ENCODE data around the gene RGL3.
"Not testable (repeated sequence)": the region's sequence is repeated elsewhere in the genome, so short reads cannot be mapped to it uniquely, and the experiment has no call there.

RGL3 gene

GRCh38 chr19:11356074-11356397, 63.1 kb downstream of the RGL3 start:
- no peak for DNase-seq

GRCh38 chr19:11355160-11356073, 63.7 kb downstream of the RGL3 start, which contains the start of gene PLPPR2:
PLPPR2 (plus strand) TSS chr19:11355432; CDS start chr19:11357674, 2,242 bp downstream.
- no peak for DNase-seq

- DNase-seq = not testable (repeated sequence)
These were observed 65.0 kb downstream of the RGL3 start for GRCh38 chr19:11354102-11354501.

DNA sequence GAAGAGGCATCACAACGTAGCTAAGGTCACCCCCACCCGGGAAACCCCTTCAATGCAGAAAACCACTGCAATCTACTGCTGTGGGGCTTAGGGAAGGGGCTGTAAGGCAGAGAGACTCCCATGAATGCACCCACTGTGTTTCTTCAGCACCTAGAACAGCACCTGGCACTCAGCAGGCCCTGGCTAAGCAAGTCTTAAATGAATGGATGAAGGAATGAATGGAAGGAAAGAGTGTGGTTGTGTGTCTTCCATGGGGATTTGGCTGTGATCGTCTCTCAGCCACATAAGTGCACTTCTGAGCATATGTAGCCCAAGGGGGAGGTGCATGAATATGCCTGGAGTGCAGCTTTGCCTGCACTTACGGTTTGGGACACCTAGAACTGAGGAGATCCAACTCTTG, 69.9 kb downstream of the RGL3 start:
- DNase-seq = no peak

DNA sequence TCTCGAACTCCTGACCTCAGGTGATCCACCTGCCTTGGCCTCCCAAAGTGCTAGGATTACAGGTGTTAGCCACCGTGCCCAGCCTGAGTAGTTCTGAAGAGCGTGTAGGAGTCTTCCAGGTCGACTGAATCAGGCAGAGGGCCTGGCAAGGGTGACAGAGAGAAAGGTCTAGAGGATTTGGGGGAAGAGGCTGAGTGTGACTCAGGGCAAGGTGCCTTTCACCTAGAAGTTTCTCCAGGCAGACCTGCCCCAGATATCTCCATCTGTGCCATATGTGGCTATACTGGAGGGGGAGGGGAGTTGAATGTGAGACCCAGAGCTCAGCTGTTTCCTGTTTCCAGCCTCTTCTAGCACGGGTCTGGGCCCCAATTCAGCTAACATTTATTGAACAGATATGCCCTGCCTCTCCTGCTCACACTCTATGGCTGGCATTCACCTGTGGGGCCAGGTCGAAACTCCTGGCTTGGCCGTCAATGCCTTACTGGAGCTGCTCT, 71.5 kb downstream of the RGL3 start:
- no peak for DNase-seq

DNA sequence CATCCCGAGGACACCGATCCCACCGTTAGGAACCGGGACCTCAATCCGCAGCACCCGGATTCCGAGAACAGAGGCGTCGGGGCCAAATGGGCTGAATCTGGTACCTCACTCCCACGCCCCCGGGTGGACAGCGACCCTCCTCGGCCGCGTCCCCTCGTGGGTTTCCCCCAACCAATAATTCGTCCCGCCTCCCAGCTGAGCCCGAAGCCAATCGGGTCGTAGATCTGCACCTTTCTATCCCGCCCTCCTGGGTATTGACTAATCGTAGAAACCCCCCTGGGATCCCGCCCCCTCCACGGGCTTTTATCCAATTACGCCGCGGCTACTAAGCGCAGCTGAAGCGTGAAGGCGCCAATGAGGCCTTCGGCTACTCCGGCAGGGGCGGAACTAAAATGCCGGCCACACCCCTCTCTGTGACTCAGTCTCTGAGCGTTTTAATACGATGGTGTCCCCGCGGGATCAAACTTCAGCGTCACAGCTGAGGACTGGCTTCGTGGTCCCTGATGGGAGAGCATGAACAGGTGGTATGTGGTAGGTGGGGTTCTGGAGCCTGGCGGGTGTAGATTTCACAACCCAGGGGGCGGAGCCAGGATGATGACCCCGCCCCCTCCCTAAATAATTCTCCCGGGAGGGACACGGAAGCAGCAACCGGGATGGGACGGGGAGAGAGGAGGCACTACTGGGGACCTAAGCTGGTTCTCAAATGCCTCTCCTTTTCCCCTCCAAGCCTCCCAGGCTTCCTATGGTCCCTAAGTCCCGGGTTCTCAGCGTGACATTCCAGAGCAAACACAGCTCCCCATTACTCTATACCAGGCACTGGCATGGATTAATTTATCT, 72.8 kb downstream of the RGL3 start, which contains the start of the genes CCDC159 and TMEM205:
Gene CCDC159, plus strand, starts transcription at position 416 of the 837 bp plus-strand sequence. Its CDS starts 88 bp downstream, at position 504.
Gene TMEM205, minus strand, starts transcription at position 165 of the 837 bp plus-strand sequence. CDS start 649 bp downstream, outside the sequence.
- DNase-seq = no peak

DNA sequence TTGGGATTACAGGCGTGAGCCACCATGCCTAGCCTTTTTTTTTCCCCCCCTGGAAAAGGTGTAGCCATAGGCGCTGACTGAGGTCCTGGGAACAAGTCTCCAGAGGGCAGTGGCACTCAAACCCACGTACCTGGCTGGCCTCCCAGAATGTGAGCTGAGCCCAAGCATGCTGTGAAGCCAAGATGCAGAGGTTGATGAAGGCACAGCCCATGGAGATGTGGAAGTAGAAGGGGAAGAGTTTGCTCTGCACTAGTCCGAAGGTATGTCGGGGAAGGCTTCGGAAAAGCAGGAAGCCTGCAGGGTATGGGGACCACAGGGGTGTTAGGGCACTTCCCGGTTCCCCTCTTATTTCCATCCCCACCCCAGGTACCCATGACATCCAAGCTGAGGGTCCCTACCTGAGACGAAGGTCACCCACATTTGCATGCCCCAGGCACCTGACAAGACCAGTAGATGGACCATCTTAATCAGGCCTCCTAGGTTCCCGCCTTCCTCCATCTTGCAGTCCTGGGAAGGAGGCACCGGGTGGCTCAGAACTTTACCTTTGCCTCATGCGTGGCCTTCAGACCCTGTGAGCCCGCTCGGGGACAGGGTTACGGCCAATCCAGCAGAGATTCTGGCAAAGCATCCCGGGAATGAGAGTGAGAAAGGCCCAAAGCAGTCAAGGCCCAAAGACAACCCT, 73.9 kb downstream of the RGL3 start:
- DNase-seq = no peak
